NCI-H187 treated with DMSO at 0.1 percent for 48 hours (cell line): ENCODE data around the gene CAMKK2.
"Not testable (repeated sequence)": the region's sequence is repeated elsewhere in the genome, so short reads cannot be mapped to it uniquely, and the experiment has no call there.

Source experiments
- DNase-seq: peaks from one replicate; lab custom pipeline; 2025; lab: John Stamatoyannopoulos, UW

The CAMKK2 gene

DNA sequence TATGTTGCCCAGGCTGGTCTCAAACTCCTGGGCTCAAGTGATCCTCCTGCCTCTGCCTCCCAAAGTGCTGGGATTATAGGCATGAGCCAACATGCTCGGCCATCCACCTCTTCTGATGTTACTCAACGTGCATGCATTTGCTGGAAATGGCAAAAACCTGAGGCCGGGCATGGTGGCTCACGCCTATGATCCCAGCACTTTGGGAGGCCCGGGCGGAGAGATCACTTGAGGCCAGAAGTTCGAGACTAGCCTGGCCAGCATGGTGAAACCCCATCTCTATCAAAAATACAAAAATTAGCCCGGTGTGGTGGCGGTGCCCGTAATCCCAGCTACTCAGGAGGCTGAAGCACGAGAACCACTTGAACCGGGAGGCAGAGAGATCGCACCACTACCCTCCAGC lies 1.9 kb upstream of the CAMKK2 start:
- DNase-seq: not testable (repeated sequence)

DNA sequence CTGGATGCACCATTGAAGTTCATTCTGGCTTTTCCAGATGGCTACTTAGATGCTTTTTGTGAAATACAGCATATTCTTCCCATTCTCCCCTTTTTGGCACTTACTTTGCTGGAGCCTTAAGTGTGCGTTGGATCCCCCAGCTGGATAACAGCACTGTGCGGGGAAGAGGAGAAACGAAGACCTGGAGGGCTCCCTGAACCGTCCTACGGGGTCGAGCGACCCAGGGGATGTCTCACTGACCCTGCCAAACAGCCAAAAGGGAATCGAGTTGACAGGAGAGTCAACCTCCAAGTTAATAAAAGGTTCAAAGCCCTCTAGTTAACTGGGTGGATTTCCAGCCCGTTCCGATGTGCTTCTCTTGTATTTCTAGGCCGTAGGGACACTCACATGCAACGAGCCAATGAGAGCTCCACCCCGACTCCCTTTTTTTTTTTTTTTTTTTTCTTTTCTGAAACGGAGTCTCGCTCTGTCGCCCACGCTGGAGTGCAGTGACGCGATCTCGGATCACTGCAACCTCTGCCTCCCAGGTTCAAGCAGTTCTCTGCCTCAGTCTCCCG lies 1.0 kb upstream of the CAMKK2 start:
- no peak for DNase-seq

DNA sequence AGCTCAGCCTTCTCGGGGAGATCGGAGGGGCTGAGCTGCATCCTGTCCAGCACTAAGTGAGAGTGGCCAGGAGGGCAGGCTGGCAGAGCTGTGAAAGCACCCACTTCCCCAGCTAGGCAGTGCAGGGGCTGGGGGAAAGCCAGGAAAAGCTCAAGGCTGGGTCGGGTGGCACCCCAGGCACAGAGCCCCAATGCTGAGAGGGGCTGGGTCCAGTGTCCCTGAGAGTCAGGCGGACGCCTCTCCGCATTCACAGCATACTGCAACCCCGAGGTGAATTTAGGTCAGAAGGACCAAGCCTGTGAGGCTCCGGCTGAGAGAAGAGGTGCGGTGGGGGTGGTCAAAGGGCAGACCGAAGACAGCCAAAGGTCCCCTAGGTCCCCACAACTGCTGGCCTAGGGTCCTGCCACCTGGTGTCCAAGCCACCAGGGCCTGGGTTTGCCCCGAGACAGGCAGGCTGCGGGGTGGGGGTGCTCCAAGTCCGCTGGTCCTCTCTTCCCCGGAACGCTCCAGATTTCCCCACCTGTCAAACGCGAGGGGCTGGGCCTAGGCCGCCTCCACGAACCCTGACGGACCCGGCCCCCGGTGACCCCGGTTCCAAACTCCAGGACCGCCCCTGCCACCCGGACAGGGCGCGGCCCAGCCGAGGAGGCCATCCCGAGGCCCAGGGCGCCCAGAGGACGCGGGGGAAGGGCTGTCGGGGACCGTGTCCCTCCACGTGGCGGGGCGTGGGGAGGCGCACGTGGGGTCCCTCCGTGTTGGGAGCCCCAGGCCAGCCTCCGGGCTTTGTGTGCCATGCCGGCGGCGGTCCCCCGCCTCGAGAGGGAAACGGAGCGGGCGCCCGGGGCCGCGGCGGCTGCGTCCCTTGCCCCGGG lies 527 bp downstream of the CAMKK2 start:
- DNase-seq: no peak

DNA sequence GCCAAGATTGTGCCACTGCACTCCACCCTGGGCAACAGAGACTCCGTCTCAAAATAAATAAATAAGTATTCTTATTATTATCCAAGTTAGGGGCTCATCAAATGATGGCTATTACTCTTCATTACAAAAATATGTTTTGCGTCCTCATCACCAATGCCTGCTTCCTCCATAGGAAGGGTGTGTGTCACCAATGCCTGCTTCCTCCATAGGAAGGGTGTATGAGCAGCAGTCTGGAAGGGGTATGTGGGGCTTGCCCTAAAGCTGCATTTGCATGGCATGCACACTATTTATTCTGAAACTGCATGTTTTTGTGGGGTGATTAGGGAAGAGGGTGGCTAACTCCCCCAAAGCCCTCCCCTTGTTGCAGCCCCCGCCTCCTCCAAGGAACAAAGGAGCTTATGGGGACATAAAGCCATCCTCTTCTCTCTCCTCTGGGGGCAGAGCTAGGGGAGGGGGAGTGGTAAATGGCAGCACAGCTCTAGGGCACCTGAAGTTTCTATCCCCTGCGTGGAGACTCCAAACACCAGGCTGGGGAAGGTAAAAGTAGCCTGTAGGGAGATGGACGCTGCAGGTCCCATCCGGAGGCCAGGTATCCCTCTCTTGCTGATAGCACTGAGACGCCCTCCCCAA lies 1.3 kb downstream of the CAMKK2 start:
- DNase-seq: no peak

DNA sequence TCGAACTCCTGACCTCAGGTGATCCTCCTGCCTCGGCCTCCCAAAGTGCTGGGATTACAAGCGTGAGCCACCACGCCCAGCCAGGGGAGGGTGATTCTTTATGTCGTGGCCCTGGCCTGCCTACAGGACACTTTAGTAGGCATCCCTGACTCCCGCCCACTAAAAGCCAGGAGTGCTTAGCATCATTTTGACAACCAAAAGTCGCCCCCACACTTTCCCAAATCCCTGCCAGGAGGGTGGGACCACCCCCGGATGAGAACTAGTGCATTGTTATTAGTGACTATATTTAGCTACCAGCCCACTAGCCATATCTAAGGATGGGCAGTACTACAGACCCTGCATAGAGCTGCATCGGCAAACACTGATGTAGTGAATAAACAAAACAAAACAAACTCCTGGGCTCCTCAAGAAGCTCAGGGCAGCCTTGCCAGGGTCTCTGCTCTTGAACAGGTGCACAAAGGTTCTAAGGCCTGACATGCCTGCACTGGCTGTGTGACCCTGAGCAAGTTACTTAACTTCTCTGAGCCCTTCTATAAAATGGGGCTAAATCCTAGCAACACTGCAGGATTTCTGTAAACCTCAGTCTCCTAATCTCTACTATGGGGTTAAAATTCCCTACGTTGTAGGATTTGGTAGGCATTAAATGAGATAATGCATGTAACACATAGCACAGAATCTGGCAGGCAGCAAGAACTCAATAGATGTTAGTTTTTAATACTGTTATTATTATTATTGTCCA lies 2.2 kb downstream of the CAMKK2 start:
- no peak for DNase-seq

DNA sequence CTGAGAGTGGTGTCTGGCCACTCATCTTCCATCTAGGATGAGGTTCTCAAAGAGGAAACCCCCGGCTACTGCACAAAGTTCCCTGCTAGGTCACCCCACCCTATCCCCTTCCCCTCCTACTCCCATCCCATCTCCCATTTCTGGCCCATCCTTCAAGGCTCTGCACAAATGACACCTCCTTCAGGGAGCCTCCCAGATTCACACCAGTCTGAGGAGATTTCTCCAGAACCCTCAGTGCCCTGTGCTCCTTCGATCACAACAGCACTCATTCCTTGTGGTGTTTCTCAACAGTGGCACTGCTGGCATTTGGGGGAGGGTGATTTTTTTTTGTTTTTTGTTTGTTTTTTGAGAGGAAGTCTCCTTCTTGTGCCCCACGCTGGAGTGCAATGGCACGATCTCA lies 2.9 kb downstream of the CAMKK2 start:
- DNase-seq: no peak

DNA sequence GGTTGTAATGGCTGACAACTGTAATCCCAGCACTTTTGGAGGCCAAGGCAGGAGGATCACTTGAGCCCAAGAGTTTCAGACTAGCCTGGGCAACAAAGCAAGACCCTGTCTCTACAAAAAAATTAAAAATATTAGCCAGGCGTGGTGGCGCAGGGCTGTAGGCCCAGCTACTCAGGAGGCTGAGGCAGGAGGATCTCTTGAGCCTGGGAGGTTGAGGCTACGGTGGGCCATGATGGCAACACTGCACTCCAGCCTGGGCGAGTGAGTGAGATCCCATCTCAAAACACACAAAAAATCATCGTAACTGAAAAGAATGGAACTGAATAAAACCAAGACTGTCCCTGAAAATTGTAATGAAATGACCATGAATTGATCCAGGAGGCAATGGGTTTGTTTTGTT lies 6.1 kb downstream of the CAMKK2 start:
- no peak for DNase-seq

DNA sequence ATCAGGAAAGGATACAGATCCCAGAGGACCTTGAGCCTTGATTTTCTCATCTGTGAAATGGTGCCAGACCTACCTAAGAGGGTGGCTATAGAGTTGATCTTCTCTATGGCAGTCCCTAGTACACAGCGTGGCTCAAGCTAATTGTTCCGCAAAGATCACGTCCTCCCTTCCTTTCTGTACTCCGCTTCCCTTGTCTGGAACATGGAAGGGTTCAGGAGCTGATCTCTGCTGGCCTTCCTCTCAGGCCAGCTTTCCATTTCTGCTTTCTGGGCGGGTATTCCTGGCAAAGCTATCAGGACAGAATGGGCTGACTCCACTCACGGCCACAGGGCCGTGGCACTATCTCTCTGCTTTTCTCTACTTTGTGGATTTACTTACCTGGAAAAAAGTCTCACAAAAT lies 6.5 kb downstream of the CAMKK2 start:
- DNase-seq: no peak

DNA sequence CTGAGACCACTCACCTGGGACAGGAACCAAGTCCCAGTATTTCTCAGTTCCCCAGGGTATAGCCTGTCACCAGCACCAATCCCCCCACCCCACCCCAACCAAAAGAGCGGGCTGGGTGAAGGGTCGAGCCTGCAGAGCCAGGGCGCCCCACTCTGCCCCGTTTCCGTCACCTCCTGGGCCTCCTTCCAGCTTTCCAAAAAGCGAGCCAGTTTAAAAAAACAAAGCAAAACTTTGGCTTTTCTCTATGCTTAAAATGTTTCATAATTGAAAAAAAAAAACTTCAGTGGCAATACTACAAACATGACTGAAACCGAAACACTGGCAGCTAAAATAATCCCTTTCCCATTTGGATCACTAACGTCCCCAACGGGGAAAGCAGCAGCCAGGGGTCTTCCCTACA lies 7.5 kb downstream of the CAMKK2 start:
- DNase-seq: no peak

DNA sequence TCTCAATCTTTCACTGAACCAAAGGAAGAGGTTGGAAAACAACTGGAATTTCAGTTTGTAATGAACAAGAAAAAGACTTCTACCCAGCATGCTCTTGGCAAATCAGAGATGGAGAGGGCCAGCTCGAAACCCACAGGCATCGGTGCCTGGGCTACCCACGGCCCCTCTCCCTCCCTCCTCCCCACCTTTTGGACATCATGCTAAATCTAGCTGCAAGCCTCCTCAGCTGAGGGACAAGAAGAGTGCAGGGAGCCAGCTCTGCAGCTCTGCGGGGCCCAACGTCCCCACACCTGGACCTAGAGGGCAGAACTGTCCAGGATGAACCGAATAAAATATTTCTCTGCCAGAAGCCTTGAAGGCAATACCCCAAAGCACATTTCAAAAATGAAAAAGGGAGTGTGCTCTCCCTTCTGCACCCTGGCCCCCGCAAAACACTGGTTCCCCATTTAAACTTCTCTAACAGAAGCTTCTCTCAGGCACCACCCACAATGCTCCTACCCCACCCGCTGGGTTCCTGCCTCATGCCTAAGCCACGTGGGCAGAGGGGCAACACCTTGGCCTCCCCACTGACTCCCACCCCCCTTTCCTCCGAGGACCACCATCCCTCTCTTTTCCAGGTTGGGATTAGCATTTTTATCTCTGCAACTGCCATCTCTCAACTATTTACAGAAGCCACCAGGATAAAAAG lies 8.2 kb downstream of the CAMKK2 start:
- no peak for DNase-seq

DNA sequence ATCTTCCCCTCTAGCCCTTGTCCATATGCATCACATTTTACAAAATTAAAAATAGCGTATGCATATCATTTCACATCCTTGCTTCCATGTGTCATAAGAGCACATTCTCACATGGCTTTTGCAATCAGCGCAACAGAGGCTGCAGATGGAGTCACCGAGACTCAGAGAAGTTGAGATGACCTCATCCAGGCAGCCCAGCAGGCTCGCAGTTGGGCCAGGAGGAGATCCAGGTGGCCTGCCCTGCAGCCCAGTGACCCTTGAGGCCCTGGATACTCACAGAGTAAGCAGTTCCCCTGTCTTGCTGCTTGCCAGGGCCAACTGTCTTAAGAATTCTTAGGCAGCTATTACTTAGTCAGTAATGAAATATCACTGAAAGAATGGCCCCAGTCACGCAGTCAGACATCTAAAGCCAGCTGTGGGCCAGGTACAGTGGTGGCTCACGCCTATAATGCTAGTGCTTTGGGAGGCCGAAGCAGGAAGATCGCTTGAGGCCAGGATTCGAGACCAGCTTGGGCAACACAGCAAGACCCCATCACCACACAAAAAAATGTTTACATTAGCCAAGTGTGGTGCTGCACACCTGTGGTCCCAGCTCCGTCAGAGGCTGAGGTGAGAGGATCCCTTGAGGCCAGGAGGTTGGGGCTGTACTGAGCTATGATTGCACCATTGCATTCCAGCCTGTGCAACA lies 9.1 kb downstream of the CAMKK2 start:
- no peak for DNase-seq

DNA sequence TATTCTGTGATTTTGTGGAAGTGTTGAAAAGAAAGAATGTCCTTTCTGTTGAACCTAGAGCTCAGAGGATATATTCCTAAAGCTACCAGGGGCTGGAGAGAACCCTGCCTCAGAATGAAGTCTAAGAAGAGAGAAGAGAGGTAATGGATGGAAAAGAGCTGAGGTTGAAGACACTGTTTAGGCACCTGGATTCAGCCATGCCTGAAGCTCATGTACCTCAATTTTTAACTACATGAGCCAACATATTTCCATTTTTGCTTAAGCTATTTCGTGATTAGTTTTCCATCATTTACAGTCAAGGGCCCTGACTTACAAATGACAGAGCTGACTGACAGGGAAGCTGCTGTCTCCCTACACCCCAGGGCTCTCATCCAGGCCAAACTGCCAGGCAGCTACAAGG lies 10.7 kb downstream of the CAMKK2 start:
- DNase-seq: no peak

DNA sequence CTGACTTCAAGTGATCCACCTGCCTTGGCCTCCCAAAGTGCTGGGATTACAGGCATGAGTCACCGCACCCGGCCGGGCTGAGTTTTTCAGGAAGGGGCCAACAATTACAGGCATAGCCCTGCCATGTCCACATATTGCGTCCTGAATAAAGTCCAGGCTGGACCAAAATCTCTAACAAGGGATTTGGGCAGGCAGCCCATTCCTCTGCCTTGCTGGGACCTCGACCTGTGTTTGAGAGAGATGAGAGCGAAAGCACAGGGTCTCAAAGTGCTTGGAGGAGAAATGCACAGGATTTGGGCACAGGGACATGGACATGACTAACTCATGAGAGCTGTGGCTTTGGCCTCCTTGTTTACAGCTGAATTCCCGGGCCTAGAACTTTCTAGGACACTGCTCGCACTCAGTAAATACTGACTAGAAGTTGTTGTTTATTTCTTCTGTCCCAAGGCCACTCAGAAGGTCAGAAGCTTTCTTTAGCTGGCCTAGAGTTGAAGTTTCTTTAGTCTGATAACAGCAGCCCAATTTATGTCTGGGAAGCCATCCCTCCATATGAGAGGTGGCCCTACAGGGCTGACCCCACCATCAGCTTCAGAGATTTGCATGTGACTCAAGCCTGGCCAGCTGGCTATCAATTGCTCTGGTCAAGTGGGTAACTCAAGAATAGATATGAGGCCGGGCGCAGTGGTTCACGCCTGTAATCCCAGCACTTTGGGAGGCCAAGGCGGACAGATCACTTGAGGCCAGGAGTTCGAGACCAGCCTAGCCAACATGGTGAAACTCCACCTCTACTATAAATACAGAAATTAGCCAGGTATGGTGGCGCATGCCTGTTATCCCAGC lies 11.7 kb downstream of the CAMKK2 start:
- DNase-seq: no peak

DNA sequence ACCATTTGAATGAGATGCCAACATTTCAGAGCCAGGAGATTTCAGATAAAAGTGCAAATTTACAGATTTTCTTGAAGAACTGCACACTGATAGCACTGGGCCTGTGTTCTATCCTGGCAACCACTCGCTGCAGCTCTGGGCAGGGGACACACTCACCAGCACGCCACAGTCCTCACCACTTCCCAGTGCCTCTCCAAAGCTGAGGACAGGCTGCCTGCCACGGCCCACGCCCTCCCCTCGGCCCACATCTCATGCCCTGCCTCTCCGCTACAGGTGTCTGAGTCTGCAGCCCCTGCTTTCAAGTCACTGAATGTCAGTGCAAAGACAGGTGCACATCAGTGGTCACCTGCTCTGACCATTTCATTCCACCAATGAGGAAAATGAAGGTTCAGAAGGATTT lies 12.7 kb downstream of the CAMKK2 start:
- no peak for DNase-seq

DNA sequence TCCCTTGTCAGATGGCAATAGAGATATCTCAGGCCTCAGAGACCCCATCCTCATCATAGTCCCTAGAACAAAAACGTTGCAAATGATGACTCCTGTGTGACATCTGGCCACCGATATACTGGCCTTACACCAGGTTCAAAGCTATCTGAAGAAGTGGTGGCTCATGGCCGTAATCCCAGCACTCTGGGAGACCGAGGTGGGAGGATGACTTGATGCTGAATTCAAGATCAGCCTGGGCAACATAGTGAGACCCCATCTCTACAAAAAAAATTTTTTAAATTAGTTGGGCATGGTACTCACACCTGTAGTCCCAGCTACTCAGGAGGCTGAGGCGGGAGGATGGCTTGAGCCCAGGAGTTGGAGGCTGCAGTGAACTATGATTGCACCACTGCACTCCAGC lies 13.1 kb downstream of the CAMKK2 start:
- no peak for DNase-seq

DNA sequence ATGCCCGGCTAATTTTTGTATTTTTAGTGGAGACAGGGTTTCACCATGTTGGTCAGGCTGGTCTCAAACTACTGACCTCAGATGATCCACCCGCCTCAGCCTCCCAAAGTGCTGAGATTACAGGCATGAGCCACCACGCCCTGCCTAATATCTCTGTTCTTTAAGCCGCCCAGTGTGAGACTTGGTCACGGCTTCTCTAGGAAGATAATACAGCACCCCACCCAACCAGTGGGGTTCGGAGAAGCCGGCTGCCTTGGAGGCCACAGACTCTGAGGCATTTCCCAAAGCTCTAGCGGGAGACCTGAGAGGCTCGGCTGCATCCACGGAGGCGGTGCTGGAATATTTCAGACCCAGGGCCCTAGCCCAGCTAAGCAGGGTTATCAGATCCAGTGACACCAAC lies 13.6 kb downstream of the CAMKK2 start:
- DNase-seq: not testable (repeated sequence)

DNA sequence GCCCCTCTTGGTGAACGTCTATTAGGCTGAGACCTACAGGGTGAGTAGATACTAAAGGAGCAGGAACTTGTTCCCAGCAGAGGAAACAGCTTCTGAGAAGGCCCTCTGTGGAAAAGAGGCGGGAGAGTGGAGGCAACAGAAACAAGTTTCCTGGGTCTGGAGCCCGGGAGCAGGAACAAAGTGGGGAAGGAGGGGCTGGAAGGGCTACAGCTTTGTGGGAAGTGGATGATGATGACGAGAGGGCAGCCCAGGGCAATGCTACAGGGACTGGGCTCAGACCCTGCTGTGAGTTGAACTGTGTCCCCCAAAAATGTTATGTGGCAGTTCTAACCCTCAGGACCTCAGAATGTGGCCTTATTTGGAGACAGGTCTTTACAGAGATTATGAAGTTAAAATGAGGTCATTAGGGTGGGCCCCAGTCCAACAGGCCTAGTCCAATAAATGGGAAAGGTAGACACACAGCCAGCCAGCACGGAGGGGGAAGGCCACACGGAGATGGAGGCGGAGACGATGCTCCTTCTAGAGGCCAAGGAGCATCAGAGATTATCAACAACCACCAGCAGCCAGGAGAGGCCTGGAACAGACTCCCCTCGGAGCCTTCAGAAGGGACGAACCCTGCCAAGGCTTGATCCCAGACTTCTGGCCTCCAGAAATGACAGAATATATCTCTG lies 14.3 kb downstream of the CAMKK2 start:
- DNase-seq: no peak

DNA sequence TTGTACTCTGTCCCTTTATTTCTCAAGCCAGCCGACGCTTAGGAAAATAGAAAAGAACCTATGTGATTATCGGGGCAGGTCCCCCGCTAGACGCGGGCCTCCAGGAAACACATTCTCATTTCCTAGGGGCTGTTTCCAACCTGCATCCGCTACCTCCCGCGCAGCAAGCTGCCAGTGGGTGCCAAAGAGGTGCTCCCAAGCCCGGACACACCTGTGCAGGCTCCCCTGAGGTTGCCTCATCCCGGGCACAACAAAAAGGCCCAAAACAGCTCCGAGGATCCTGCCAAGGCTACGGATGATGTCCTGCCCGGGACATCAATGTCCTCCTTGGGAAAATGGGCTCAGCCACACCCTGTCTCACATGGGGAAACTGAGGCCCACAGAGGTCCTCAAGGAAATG lies 15.4 kb downstream of the CAMKK2 start:
- not testable (repeated sequence) for DNase-seq

DNA sequence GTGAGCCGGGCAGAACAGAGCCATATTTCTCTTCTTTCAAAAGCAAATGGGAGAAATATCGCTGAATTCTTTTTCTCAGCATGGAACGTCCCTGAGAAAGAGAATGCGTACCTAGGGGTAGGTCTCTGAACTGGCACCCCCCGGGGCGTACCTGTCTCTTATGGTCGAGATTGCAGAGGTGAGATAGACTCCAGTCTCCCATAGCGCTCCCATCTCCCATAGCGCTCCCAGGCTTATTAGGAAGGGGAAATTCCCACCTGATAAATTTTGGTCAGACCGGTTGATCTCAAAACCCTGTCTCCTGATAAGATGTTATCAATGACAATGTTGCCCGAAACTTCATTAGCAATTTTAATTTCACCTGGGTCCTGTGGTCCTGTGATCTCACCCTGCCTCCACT lies 16.0 kb downstream of the CAMKK2 start:
- DNase-seq: not testable (repeated sequence)

DNA sequence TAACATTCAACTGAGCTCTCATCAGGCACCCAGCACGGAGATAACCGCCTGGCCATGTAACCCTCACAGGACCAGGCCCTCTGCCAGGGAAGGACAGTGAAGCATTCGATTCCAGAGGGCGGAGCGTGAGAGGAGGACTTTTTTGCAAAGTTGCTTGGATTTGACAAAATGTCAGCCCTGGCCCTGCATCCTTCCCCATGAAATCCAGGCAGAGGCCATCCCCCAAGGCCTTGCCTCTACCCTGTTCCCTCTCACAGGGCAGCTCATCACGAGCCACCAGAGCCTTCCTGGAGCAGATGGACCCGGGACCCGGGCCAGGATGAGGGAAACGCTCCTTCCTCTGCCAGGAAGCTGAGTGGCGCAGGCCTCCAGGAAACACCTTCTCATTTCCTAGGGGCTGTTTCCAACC lies 17.0 kb downstream of the CAMKK2 start:
- no peak for DNase-seq
